Hepatocyte (in vitro differentiated cells): Measurements from ENCODE around the gene KCNN1.

Source experiments
- EZH2phosphoT487 ChIP-seq: fragments of 200-600 bp; sonication (generic); IDR thresholded peaks from one replicate; pipeline ENCODE4 v1.6.1; 2018; ENCODE audit warnings: antibody characterized with exemption, mild to moderate bottlenecking, low read depth, moderate library complexity; ENCODE audit not compliant: unreplicated experiment, severe bottlenecking
- TF ChIP-seq, protein P1 (sequence below): fragments of 200-600 bp; sonication (generic); IDR thresholded peaks from 2 replicates; pipeline ENCODE4 v1.5.1; 2016; ENCODE audit warnings: antibody characterized with exemption, mild to moderate bottlenecking; ENCODE audit not compliant: poor library complexity

DNA sequence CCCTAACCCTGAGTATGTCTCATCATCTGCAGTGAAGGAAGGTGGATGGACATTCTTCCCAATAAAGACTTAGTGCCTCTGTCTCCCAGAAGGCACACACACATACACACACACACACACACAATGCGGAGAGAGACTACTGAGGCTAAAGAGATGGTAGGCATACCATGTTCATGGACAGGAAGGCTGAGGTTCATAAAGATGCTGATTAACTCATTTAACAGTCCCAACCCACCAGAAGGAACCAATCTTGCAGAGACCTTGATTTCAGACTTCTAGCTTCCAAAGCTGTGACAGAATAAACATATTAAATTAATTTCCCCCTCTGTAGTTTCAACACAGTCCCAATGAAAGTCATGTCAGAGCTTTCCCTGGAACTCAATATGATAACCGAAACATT lies 74.1 kb downstream of the KCNN1 start:
- TF ChIP-seq, protein P1, sequence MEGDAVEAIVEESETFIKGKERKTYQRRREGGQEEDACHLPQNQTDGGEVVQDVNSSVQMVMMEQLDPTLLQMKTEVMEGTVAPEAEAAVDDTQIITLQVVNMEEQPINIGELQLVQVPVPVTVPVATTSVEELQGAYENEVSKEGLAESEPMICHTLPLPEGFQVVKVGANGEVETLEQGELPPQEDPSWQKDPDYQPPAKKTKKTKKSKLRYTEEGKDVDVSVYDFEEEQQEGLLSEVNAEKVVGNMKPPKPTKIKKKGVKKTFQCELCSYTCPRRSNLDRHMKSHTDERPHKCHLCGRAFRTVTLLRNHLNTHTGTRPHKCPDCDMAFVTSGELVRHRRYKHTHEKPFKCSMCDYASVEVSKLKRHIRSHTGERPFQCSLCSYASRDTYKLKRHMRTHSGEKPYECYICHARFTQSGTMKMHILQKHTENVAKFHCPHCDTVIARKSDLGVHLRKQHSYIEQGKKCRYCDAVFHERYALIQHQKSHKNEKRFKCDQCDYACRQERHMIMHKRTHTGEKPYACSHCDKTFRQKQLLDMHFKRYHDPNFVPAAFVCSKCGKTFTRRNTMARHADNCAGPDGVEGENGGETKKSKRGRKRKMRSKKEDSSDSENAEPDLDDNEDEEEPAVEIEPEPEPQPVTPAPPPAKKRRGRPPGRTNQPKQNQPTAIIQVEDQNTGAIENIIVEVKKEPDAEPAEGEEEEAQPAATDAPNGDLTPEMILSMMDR, result no peak
- no peak for TF ChIP-seq EZH2phosphoT487
